ENCODE data around the gene RAB40C. TPM values are rescaled to one million over a fixed set of nuclear protein-coding genes. Genes with fewer than 3 reads are reported as not detected.

RAB40C gene
- total and polyA plus RNA-seq, 5 experiments from 2014 or later: 5.8 to 19.9 (median 14.6) TPM

DNA sequence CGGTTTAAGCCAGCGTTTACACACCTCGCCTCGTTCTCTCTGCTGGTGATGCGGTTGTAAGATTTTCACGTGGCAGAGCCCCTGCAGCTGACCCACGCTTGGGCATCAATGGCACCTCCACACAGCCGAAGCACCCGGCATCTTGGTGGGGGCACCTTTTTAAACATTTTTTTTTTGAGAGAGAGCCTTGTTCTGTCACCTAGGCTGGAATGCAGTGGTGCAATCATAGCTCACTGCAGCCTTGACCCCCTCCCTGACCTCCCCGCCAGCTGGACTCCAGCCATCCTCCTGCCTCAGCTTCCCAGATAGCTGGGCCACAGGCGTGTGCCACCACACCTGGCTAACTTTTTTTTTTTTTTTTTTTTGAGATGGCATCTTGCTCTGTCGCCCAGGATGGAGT lies 64.2 kb downstream of the RAB40C start:
- no peaks in the 10 kb centered on the region for H3K36me3 Mint-ChIP-seq
- no peaks in the 10 kb centered on the region for H3K27me3 Mint-ChIP-seq
- DNase-seq (no peak), ATAC-seq (no peak)
- POLR2A ChIA-PET: interaction anchor here (0.8 to 1.0 kb wide), 3 partner anchors 10 to 23 kb away, joined by 3 read pairs; partner anchors contain the start of gene RHOT2
- H3K4me1 Mint-ChIP-seq: peaks cover 0 to 6% (median 1%) of the 10 kb centered on the region in 4 donors
- H3K4me3 Mint-ChIP-seq: no peak overlapping the region
- H3K9me3 Mint-ChIP-seq: no peaks in the 10 kb centered on the region
- H3K27ac Mint-ChIP-seq: no peak overlapping the region

DNA sequence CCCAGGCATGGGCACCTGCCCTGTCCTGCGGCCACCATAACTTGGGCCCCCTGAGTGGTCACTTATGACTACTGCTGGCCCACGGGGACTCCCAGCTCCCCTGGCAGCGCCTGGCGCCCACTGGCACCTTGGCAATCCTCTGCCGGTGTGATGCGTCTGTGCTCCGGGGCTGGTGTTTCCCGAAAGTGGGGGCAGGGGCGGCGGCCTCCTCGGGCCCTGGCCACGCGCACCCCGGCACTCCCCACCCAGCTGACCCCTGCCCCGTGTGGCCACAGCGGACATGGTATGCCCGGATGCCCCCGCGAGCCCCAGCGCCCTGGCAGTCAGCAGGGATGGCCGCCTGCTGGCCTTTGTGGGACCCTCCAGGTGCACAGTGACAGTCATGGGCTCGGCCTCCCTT lies 67.6 kb downstream of the RAB40C start:
- Mint-ChIP-seq H3K4me1 (peaks cover 2 to 7% (median 5%) of the 10 kb centered on the region in 4 donors), H3K9me3 (no peaks in the 10 kb centered on the region), H3K27ac (no peak overlapping the region), H3K36me3 (no peaks in the 10 kb centered on the region), H3K27me3 (no peaks in the 10 kb centered on the region), H3K4me3 (no peak overlapping the region)
- DNase-seq: no peak
- POLR2A ChIA-PET: interaction anchor here (1.5 kb wide), 1 partner anchor 10 kb away, joined by 3 read pairs; the partner anchor contains the start of gene RHOT2
- ATAC-seq: no peak

DNA sequence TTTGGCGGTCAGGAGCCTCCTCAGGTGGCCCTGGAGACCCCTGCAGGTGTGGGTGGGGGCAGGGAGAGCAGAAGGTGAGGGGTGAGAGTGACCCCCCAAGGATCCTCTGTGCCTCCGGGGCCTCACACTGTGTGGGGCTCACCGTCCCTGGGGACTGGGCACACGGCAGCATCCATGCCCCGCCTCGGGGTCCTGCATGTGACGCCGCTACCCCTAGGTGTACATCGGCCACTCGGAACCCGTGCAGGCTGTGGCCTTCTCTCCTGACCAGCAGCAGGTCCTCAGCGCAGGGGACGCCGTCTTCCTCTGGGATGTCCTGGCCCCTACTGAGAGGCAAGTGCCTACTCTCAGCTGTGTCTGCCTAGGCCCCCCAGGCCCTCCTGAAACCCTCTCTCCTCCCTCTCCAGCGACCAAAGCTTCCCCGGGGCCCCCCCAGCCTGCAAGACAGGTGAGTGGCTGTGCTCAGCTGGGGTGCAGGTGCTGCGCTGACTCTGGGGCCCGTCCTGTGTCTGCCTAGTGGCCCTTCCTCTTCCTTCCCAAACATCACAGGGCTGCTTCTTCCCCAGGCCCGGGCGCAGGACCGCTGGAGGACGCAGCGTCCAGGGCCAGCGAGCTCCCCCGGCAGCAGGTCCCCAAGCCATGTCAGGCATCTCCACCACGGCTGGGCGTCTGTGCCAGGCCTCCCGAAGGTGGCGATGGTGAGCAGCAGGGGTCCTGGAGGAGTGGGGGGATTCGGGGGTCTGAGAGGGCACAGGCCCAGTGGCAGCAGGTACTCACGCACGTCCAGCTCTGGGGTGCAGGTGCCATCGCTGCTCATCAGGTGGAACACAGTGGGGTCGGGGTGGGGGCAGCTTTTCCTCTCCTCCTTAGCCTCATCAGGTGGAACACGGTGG lies 69.1 kb downstream of the RAB40C start:
- Mint-ChIP-seq H3K27ac (no peak overlapping the region), H3K4me3 (no peak overlapping the region), H3K9me3 (no peaks in the 10 kb centered on the region), H3K4me1 (peaks cover 2 to 7% (median 6%) of the 10 kb centered on the region in 4 donors), H3K27me3 (no peaks in the 10 kb centered on the region), H3K36me3 (no peaks in the 10 kb centered on the region)
- DNase-seq (no peak), ATAC-seq (no peak)
- POLR2A ChIA-PET: interaction anchor here (1.9 kb wide), 1 partner anchor 9 kb away, joined by 9 read pairs; the partner anchor contains the start of gene WDR90

DNA sequence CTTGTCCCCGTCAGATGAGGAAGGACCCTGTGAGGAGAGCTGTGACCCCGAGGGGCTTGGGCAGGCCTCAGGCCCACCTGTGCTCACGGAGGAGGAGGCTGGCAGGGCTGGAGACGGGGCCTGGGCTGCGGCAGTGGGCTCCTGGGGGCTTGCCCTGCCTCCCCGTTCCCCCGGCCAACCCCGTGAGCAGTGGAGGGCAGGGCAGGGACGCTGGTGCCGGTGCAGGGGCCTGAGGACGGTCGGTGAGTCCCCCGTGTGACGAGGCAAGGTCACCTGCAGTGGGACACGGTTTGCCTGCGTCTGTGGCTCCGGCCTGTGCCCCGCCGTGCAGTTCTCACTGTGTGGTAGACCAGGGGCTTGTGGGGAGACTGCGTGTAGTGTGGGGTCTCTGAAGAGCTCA lies 69.8 kb downstream of the RAB40C start:
- POLR2A ChIA-PET: interaction anchor here (1.9 kb wide), 1 partner anchor 10 kb away, joined by 9 read pairs; the partner anchor contains the start of gene WDR90
- DNase-seq (no peak), ATAC-seq (no peak)
- H3K4me1 Mint-ChIP-seq: peaks cover 2 to 7% (median 6%) of the 10 kb centered on the region in 4 donors
- H3K27me3 Mint-ChIP-seq: no peaks in the 10 kb centered on the region
- no peaks in the 10 kb centered on the region for H3K36me3 Mint-ChIP-seq
- no peaks in the 10 kb centered on the region for H3K9me3 Mint-ChIP-seq
- no peak overlapping the region for H3K4me3 Mint-ChIP-seq
- no peak overlapping the region for H3K27ac Mint-ChIP-seq

DNA sequence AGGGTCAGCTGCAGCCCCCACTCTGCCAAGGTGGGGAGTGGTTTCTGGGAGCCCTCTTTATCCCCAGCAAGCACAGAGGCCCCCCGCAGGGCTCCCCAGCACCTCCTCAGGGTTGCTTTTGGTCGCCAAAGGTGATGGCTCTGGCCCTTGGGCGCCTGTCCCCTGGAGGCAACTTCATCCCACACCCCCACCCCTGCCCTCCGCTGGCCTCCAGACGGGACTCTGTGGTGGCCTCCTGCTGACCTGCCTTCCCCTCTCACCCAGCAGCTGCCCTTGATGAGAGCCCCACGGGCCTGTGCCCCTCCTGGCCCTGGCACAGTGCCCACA lies 70.2 kb downstream of the RAB40C start:
- POLR2A ChIA-PET: interaction anchor here (1.9 kb wide), 1 partner anchor 10 kb away, joined by 9 read pairs; the partner anchor contains the start of gene WDR90
- Mint-ChIP-seq H3K27me3 (no peaks in the 10 kb centered on the region), H3K36me3 (no peaks in the 10 kb centered on the region), H3K9me3 (no peaks in the 10 kb centered on the region), H3K4me1 (peaks cover 2 to 7% (median 6%) of the 10 kb centered on the region in 4 donors), H3K4me3 (no peak overlapping the region), H3K27ac (no peak overlapping the region)
- DNase-seq (no peak), ATAC-seq (no peak)

DNA sequence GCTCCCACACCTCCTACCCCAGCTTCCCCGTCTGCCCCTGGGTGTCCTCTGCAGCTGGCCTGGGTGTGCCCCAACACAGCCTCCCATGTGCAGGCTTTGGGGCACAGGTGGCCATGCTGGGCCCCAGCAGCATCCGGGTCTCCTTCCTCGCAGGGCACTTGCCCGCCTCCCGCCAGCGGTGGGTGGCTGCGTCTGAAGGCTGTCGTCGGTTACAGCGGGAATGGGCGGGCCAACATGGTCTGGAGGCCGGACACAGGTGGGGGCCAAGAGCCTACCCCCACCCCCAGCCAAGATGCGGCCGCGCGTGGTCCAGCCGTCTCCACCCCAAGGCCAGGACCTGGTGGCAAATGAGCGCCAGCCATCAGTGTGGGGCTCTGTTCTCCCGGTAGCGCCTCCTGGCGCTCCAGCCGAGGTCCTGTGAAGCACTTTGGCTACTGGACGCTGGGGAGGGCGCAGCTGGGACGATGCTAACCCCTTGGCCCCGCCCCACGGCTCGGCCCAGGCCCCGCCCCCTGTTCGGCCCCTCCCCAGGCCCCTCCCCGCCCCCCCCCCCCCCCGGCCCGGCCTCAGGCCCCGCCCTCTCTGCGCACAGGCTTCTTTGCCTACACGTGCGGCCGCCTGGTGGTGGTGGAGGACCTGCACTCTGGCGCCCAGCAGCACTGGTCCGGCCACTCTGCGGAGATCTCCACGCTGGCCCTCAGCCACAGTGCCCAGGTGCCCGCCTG lies 70.8 kb downstream of the RAB40C start:
- peak; percentile 32 to 81 (median 60) for DNase-seq
- POLR2A ChIA-PET: interaction anchor here (1.3 to 1.9 kb wide), 2 partner anchors 11 to 24 kb away, joined by 3 to 9 read pairs; partner anchors contain the start of genes METTL26 and WDR90
- Mint-ChIP-seq H3K4me3 (peak overlapping the region in 1 of 10 donors; percentile 31), H3K27ac (no peak overlapping the region), H3K4me1 (peaks cover 2 to 7% (median 6%) of the 10 kb centered on the region in 4 donors), H3K36me3 (no peaks in the 10 kb centered on the region), H3K27me3 (no peaks in the 10 kb centered on the region), H3K9me3 (no peaks in the 10 kb centered on the region)
- ATAC-seq: peak; percentile 81 to 82

DNA sequence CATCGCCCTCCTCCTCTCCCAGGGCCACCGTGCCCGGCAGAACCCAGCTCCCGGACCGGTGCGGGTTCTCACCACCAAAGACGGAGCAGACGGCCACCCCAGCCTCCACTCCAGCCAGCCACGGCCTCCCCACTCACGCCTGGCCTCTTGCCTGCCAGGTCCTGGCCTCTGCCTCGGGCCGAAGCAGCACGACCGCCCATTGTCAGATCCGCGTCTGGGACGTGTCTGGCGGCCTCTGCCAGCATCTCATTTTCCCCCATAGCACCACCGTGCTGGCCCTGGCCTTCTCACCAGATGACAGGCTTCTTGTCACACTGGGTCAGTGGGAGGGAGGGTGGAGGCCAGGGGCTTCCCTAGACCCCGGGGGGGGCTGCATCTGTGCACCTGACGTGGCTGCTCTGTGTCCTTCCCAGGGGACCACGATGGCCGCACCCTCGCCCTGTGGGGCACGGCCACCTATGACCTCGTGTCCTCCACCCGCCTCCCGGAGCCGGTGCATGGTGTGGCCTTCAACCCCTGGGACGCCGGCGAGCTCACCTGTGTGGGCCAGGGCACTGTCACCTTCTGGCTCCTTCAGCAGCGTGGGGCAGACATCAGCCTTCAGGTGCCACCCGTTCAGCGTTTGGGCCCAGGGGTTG lies 71.4 kb downstream of the RAB40C start:
- Mint-ChIP-seq H3K27ac (peak overlapping the region in 1 of 10 donors; percentile 69), H3K36me3 (no peaks in the 10 kb centered on the region), H3K4me3 (peak overlapping the region in 2 of 10 donors; percentile 30 to 31), H3K4me1 (peaks cover 2 to 7% (median 6%) of the 10 kb centered on the region in 4 donors), H3K27me3 (no peaks in the 10 kb centered on the region), H3K9me3 (no peaks in the 10 kb centered on the region)
- ATAC-seq (no peak), DNase-seq (no peak)
- POLR2A ChIA-PET: interaction anchor here (1.3 to 1.8 kb wide), 2 partner anchors 25 to 34 kb away, joined by 3 to 6 read pairs; partner anchors contain the start of gene METTL26

DNA sequence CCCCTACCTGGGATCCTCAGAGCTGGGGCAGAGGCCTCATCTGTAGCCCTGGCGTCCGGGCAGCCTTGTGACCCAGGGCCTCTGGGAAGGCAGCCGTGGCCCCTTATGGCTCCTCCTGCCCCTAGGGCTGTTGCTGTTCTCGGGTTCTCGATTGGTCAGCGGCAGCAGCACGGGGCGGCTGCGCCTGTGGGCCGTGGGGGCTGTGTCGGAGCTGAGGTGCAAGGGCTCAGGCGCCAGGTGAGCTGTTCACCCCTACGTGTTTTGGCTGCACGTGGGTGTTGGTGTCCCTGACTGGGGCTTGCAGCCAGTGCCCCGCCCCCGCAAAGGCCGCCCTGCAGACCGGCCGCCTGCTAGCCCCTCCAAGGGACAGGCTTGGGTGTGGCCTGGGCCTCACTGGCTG lies 72.2 kb downstream of the RAB40C start:
- no peaks in the 10 kb centered on the region for H3K9me3 Mint-ChIP-seq
- no peak overlapping the region for H3K4me3 Mint-ChIP-seq
- POLR2A ChIA-PET: interaction anchor here (1.3 to 1.8 kb wide), 3 partner anchors 13 to 33 kb away, joined by 3 to 6 read pairs (median 3); partner anchors contain the start of genes METTL26 and WDR90
- no peak for DNase-seq
- ATAC-seq: no peak
- H3K4me1 Mint-ChIP-seq: peaks cover 2 to 8% (median 7%) of the 10 kb centered on the region in 4 donors
- no peaks in the 10 kb centered on the region for H3K36me3 Mint-ChIP-seq
- H3K27me3 Mint-ChIP-seq: no peaks in the 10 kb centered on the region
- no peak overlapping the region for H3K27ac Mint-ChIP-seq

DNA sequence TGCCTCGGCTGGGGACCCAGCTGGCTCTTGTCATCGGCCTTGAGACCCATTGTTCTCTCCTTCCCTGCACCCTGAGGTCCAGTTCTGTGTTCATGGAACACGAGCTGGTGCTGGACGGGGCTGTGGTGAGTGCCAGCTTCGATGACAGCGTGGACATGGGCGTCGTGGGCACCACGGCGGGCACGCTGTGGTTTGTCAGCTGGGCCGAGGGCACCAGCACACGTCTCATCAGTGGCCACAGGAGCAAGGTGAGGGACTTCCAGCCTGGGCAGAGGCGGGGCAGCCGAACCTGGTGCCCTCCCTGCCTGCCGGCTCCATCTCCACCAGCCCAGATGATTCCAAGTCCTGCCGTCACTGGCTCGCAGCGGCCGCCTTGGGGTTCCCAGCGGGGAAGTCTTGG lies 72.7 kb downstream of the RAB40C start:
- Mint-ChIP-seq H3K4me1 (peaks cover 2 to 12% (median 10%) of the 10 kb centered on the region in 4 donors), H3K9me3 (no peaks in the 10 kb centered on the region), H3K36me3 (no peaks in the 10 kb centered on the region), H3K4me3 (no peak overlapping the region), H3K27me3 (no peaks in the 10 kb centered on the region), H3K27ac (no peak overlapping the region)
- no peak for ATAC-seq
- DNase-seq: no peak
- POLR2A ChIA-PET: interaction anchor here (1.3 to 1.8 kb wide), 2 partner anchors 13 to 33 kb away, joined by 3 to 6 read pairs; partner anchors contain the start of gene WDR90

DNA sequence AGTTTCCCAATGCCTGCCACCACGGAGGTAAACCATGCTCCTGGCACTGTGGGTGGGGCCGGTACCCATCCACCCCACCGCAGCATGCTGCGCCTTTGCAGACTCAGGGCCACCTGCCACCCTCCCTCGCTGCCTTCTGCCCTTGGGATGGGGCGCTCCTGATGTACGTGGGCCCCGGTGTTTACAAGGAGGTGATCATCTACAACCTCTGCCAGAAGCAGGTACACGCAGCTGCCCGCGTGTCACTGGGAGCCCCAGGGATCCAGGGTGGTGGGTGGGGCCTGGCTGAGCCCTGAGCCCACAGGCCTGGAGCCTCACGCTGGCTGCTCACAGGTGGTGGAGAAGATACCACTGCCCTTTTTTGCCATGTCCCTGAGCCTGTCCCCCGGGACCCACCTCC lies 76.7 kb downstream of the RAB40C start:
- DNase-seq (no peak), ATAC-seq (no peak)
- peak overlapping the region in 1 of 10 donors; percentile 58 for H3K27ac Mint-ChIP-seq
- H3K36me3 Mint-ChIP-seq: peaks cover 0 to 5% (median 0%) of the 10 kb centered on the region in 3 donors
- H3K9me3 Mint-ChIP-seq: no peaks in the 10 kb centered on the region
- no peak overlapping the region for H3K4me3 Mint-ChIP-seq
- no peaks in the 10 kb centered on the region for H3K27me3 Mint-ChIP-seq
- H3K4me1 Mint-ChIP-seq: peaks cover 0 to 16% (median 11%) of the 10 kb centered on the region in 4 donors
- POLR2A ChIA-PET: interaction anchor here (0.8 to 7.9 kb wide), 4 partner anchors 14 to 29 kb away, joined by 4 to 95 read pairs (median 9); partner anchors contain the start of genes JMJD8, STUB1, WDR24 and WDR90

DNA sequence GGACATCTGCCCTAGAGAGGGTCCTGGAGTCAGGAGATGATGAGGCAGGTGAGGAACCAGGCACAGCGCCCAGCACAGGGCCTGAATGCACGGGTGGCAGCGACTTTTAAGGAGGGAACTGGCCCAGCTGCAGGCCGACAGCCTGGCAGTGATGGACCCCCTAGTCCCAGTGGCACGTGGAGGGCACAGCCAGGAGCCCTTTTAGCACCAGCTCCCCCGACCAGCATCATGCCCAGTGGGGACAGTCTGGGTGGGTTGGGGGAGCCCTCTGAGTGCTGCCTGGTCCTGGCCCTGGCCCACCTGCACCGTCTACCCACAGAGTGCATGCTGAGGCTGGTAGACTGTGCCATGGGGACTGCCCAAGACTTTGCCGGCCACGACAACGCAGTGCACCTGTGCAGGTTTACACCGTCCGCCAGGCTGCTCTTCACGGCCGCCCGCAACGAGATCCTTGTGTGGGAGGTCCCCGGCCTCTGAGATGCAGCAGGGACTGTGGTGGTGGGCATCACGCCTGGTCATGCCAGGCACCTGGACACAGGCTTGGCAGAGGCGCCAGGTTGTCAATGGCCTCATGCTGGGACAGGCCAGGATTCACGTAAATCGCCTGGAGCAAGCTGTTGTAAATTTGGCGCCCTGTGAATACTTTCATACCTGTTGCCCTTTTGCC lies 77.4 kb downstream of the RAB40C start:
- Mint-ChIP-seq H3K36me3 (peaks cover 0 to 9% (median 0%) of the 10 kb centered on the region in 3 donors), H3K4me3 (peak overlapping the region; percentile 65 to 87 (median 80)), H3K27me3 (no peaks in the 10 kb centered on the region), H3K4me1 (peaks cover 0 to 16% (median 11%) of the 10 kb centered on the region in 4 donors), H3K27ac (peak overlapping the region in 9 of 10 donors; percentile 79 to 96 (median 87)), H3K9me3 (no peaks in the 10 kb centered on the region)
- DNase-seq (no peak), ATAC-seq (no peak)
- POLR2A ChIA-PET: interaction anchor here (0.6 to 7.9 kb wide), 11 partner anchors 10 to 53 kb away, joined by 3 to 95 read pairs (median 4); partner anchors contain the start of genes JMJD8, METTL26, STUB1 and WDR24
